ENCODE results near the gene SNHG17.
"Not testable (repeated sequence)": the region's sequence is repeated elsewhere in the genome, so short reads cannot be mapped to it uniquely, and the experiment has no call there.

The SNHG17 gene

DNA sequence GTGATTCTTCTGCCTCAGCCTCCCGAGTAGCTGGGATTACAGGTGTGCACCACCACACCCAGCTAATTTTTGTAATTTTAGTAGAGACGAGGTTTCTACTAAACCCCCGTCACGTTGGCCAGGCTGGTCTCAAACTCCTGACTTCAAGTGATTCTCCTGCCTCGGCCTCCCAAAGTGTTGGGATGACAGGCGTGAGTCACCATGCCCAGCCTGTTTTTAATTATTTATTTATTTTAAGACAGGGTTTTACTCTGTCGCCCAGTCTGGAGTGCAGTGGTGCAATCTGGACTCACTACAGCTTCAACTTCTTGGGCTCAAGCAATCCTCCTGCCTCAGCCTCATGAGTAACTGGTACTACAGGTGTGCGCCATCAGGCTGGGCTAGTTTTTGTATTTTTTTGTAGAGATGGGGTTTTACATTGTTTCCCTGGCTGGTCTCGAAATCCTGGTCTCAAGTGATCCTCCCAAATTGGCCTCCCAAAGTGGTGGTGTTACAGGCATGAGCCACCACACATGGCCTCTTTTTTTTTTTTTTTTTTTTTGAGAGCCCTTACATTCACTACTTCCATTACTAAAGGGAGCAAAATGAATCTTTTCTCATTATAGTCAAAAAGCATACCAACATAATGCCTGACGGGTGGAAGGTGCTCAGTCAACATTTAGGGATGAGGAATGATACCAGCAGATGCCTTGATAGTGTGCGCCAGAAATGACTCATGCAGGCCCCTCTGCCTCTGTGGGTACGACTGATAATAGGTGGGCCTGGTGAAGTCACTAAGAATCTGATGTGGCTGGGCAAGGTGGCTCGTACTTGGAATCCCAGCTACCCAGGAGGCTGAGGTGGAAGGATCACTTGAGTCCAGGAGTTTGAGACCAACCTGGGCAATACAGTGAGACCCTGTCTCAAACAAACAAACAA is 19.7 kb upstream of the SNHG17 start:
- no peaks in the 10 kb centered on the region; the same call in 1 of the 2 replicates for H3K4me1 ChIP-seq (ENCODE audit: insufficient read depth, low read length)
- no peaks in the 10 kb centered on the region for H3K9me3 ChIP-seq (ENCODE audit: control insufficient read depth, insufficient read depth, low read length)
- no peak overlapping the region for H3K9ac ChIP-seq (ENCODE audit: low read depth, low read length)
- H3K36me3 ChIP-seq (ENCODE audit: insufficient read depth, low read length) = peaks cover 5% of the 10 kb centered on the region; the same call in 1 of the 2 replicates

DNA sequence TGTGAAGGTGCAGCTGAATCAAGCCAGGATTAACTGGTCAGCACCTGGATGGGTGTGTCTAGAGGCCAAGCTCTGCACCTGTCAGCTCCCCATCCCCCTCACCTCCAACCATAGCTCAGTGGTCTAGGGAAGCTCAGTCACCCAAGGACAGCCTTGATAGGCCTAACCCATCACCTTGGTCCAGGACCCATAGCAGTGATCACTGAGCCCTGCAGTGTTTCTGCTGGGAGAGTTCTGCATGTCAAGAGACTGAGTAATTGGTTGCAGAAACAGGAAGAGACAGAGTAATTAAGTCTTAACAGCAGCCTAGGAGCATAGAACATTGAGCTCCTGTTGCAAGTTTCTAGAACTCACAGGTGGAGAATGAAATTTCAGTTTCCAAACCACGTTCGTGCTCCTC is 18.8 kb upstream of the SNHG17 start:
- Histone ChIP-seq H3K9me3 (ENCODE audit: control insufficient read depth, insufficient read depth, low read length) (no peaks in the 10 kb centered on the region), H3K4me1 (ENCODE audit: insufficient read depth, low read length) (no peaks in the 10 kb centered on the region; the same call in 1 of the 2 replicates), H3K9ac (ENCODE audit: low read depth, low read length) (no peak overlapping the region), H3K36me3 (ENCODE audit: insufficient read depth, low read length) (peaks cover 10% of the 10 kb centered on the region; the same call in 1 of the 2 replicates)

DNA sequence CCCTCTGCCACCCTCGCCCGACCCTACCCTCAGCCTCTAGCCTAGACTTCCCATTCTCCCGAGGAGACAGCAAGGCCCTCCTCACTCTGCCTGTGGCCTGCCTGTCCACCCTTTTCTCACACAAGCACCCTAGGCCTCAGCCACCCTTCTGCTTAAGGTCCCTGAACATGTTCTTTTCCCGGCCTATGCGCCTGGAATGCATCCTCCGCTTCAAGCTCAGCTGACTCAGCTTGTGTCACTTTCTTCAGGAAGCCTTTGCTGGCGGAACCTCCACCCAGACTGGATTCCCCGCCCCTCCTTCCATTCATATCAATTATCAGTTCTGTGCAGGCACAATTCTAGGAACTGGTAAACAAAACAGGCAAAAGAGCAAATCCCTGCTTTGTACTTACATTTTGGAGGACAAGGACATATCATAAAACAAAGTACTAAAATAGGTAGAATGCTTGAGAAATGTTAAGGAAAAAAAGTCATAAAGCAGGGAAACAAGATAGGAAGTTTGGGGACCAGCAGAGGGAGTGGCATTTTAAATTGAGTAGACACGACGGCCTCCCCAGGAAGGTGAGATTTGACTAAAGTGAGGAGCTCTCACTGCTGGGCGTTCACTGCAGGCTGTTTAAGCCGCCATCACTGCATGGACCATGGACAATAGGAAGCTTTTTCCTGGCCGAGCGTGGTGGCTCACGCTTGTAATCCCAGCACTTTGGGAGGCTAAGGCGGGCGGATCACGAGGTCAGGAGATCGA is 17.9 kb upstream of the SNHG17 start:
- no peak overlapping the region for H3K9ac ChIP-seq (ENCODE audit: low read depth, low read length)

GRCh38 chr20:38450412-38450975 is 15.4 kb upstream of the SNHG17 start:
- H3K36me3 ChIP-seq (ENCODE audit: insufficient read depth, low read length) = peaks cover 10% of the 10 kb centered on the region; the same call in 1 of the 2 replicates
- peaks cover 5% of the 10 kb centered on the region; the same call in 1 of the 2 replicates for H3K4me1 ChIP-seq (ENCODE audit: insufficient read depth, low read length)
- H3K9ac ChIP-seq (ENCODE audit: low read depth, low read length) = no peak overlapping the region
- H3K9me3 ChIP-seq (ENCODE audit: control insufficient read depth, insufficient read depth, low read length) = no peaks in the 10 kb centered on the region

More for the DNA sequence above, 17.9 kb upstream of the SNHG17 start:
- Histone ChIP-seq H3K36me3 (ENCODE audit: insufficient read depth, low read length) (peaks cover 10% of the 10 kb centered on the region; the same call in 1 of the 2 replicates), H3K9me3 (ENCODE audit: control insufficient read depth, insufficient read depth, low read length) (no peaks in the 10 kb centered on the region), H3K4me1 (ENCODE audit: insufficient read depth, low read length) (peaks cover 1% of the 10 kb centered on the region; the same call in 1 of the 2 replicates)

DNA sequence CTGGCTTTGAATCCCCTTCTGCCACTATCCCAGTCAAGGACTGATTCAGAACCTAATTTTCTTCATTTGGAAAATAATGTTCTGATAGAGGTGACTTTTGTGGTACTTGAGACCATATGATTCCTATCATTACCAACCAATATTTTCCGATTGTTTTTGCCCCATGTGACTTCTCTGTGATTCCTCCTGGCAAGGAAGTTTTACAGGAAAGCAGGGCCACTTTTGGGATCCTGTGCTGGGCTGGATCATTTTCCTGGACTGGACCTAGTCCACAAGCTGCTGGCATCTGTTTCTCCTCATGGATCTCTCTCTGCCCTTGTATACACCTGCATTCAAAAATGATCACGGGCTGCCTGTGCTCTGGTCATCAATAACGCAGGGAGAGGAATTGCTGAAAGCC is 13.9 kb upstream of the SNHG17 start:
- Histone ChIP-seq H3K9me3 (ENCODE audit: control insufficient read depth, insufficient read depth, low read length) (no peaks in the 10 kb centered on the region), H3K36me3 (ENCODE audit: insufficient read depth, low read length) (peaks cover 10% of the 10 kb centered on the region; the same call in 1 of the 2 replicates), H3K4me1 (ENCODE audit: insufficient read depth, low read length) (peaks cover 5% of the 10 kb centered on the region; the same call in 1 of the 2 replicates), H3K9ac (ENCODE audit: low read depth, low read length) (no peak overlapping the region)

DNA sequence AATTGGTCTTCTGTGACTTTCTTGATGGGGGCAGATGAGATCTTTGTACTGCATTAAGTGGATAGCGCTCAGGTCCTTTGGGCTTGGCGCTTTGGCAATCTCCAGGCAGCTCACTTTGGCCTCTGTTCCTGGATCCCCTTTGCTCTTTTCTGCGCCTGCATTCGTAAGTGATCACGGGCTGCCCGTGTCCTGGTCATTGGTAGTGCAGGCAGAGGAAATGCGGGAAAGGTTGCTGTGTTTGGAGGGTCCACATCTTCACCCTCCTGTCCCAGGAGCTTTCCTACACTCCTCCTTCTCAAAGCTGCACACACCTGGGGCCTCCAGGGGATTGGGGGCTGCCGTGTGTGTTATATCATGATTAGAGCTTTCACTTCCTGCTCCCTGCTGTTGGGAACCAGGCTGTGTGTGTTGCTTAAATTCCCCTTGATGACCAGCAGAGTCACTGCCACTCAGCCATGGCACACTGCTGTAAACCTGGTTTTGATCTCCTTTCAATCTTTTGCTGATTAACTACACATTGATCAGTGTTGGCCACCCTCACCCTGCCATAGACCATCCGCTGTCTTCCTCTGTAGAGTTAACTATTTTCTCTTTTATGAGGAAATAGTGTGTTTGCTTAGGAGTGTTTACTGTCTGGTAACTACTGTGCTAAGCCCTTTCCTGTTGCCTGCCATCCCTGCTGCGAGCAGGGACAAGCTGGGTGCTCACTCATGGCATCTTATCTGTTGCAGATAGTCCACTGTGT is 13.0 kb upstream of the SNHG17 start:
- H3K36me3 ChIP-seq (ENCODE audit: insufficient read depth, low read length) = peaks cover 10% of the 10 kb centered on the region; the same call in 1 of the 2 replicates
- H3K9me3 ChIP-seq (ENCODE audit: control insufficient read depth, insufficient read depth, low read length) = no peaks in the 10 kb centered on the region
- H3K4me1 ChIP-seq (ENCODE audit: insufficient read depth, low read length) = peaks cover 5% of the 10 kb centered on the region; the same call in 1 of the 2 replicates
- peak overlapping the region; percentile 100; the same call in 1 of the 2 replicates for H3K9ac ChIP-seq (ENCODE audit: low read depth, low read length)

DNA sequence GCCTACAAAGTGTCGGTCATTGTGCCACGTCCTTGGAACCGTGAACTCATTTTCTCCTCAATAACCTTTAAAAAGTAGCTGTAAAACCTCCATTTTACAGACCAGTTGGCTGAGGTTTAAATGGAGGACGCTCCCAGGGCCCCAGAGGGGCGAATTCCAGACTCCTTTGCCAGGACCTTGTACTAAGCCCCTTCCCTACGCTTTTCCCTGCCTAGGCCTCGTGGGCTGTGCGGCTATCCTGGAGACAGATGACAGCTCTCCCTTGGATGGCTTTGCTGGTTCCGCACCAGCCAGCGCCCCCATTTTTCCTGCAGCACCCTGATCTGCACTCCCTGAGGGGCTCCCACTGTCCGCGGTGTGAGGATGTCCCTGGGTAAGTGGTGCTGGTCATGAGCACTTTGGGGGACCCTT is 12.1 kb upstream of the SNHG17 start:
- H3K9ac ChIP-seq (ENCODE audit: low read depth, low read length) = peak overlapping the region; percentile 100
- no peaks in the 10 kb centered on the region for H3K9me3 ChIP-seq (ENCODE audit: control insufficient read depth, insufficient read depth, low read length)
- peaks cover 10% of the 10 kb centered on the region; the same call in 1 of the 2 replicates for H3K36me3 ChIP-seq (ENCODE audit: insufficient read depth, low read length)
- H3K4me1 ChIP-seq (ENCODE audit: insufficient read depth, low read length) = peaks cover 5% of the 10 kb centered on the region; the same call in 1 of the 2 replicates

- Histone ChIP-seq H3K9me3 (ENCODE audit: control insufficient read depth, insufficient read depth, low read length) (no peaks in the 10 kb centered on the region), H3K36me3 (ENCODE audit: insufficient read depth, low read length) (peaks cover 10% of the 10 kb centered on the region; the same call in 1 of the 2 replicates), H3K9ac (ENCODE audit: low read depth, low read length) (peak overlapping the region; percentile 100), H3K4me1 (ENCODE audit: insufficient read depth, low read length) (peaks cover 5% of the 10 kb centered on the region; the same call in 1 of the 2 replicates)
Observed at GRCh38 chr20:38446441-38447209, 11.5 kb upstream of the SNHG17 start.

DNA sequence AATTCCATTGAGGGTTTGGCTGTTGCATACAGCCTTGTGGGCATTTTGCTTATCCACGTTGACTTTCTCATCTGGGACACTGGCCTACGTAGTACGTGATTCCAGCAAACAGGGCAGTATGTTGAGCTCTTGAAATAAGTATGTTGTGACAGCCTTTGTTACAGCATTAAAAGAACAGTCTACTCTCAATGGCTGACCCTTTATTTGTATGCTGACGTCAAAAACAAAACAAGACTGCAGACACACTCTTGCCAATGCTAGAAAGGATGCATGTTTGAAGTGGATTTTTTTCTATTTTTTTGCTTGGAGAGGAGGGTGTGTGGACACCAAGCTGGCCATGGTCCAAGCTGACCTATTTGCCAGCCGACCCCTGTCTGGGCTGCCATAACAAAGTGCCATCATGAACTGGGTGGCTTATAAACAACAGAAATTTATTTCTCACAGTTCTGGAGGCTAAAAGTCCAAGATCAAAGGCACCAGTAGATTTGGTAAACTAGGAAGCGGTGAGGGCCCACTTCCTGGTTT is 10.8 kb upstream of the SNHG17 start:
- Histone ChIP-seq H3K4me1 (ENCODE audit: insufficient read depth, low read length) (peaks cover 5% of the 10 kb centered on the region; the same call in 1 of the 2 replicates), H3K9ac (ENCODE audit: low read depth, low read length) (no peak overlapping the region; the same call in 1 of the 2 replicates), H3K36me3 (ENCODE audit: insufficient read depth, low read length) (peaks cover 10% of the 10 kb centered on the region; the same call in 1 of the 2 replicates), H3K9me3 (ENCODE audit: control insufficient read depth, insufficient read depth, low read length) (no peaks in the 10 kb centered on the region)

GRCh38 chr20:38445381-38445796 is 10.3 kb upstream of the SNHG17 start:
- Histone ChIP-seq H3K36me3 (ENCODE audit: insufficient read depth, low read length) (peaks cover 9% of the 10 kb centered on the region; the same call in 1 of the 2 replicates), H3K4me1 (ENCODE audit: insufficient read depth, low read length) (peaks cover 5% of the 10 kb centered on the region; the same call in 1 of the 2 replicates), H3K9me3 (ENCODE audit: control insufficient read depth, insufficient read depth, low read length) (no peaks in the 10 kb centered on the region), H3K9ac (ENCODE audit: low read depth, low read length) (no peak overlapping the region)

DNA sequence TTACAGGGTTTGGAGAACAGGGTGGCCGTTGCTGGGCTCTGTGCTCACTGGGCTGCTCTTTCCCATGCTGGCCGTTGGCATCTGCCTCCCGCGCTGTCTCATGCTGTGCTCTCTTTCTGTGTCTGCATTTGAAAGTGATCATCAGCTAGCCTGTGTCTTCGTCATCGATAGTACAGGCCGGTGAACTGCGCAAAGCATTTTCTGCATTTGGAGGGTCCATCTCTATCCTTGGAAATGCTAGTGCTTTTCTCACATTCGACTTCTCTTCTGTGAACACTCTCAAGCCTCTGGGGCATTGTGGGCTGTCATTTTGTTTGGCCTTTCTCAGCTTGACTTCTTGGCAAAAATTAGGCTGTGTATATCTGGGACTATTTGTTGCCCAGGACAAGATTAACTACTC is 6.8 kb upstream of the SNHG17 start:
- Histone ChIP-seq H3K36me3 (ENCODE audit: insufficient read depth, low read length) (no peaks in the 10 kb centered on the region), H3K4me1 (ENCODE audit: insufficient read depth, low read length) (no peaks in the 10 kb centered on the region), H3K9me3 (ENCODE audit: control insufficient read depth, insufficient read depth, low read length) (no peaks in the 10 kb centered on the region), H3K9ac (ENCODE audit: low read depth, low read length) (no peak overlapping the region)

- H3K9ac ChIP-seq (ENCODE audit: low read depth, low read length); H3K36me3 ChIP-seq (ENCODE audit: insufficient read depth, low read length); H3K9me3 ChIP-seq (ENCODE audit: control insufficient read depth, insufficient read depth, low read length); H3K4me1 ChIP-seq (ENCODE audit: insufficient read depth, low read length): not testable (repeated sequence)
Observed at GRCh38 chr20:38441110-38441509, 6.0 kb upstream of the SNHG17 start.

DNA sequence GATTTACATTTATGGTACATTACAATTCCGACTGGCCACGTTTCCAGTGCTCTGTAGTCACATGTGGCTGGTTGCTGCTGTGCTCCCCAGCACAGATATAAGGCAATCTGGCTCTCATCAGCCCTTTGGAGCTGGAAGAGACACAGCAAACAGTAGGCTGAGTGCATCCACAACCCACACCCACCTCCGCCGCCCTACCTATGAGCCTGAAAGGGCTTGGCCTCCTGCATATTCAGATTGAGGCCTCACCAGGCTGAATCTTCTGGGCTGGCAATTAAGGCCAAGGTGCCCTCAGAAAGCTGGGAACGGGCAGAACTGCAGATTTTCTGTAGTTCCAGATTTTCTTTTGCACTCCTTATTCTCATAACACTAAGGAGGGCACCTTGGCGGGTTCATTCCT is 2.7 kb upstream of the SNHG17 start:
- 0 out of 2 replicates have a peak, but pooled peaks cover 7% of the 10 kb centered on the region for H3K36me3 ChIP-seq (ENCODE audit: insufficient read depth, low read length)
- H3K4me1 ChIP-seq (ENCODE audit: insufficient read depth, low read length) = peaks cover 3% of the 10 kb centered on the region; the same call in 1 of the 2 replicates
- H3K9ac ChIP-seq (ENCODE audit: low read depth, low read length) = no peak overlapping the region
- H3K9me3 ChIP-seq (ENCODE audit: control insufficient read depth, insufficient read depth, low read length) = no peaks in the 10 kb centered on the region

Measured in ES-I3 (cell line).